HepG2 (cell line): ENCODE results near the gene THOC7.

Experiments
- CTCF ChIP-seq: sonication (generic); formaldehyde crosslinking; IDR thresholded peaks from 2 replicates; pipeline ENCODE4 v1.5.0; 2020; ENCODE audit warnings: mild to moderate bottlenecking, missing genetic modification reagents, moderate library complexity
- EZH2 ChIP-seq: conservative IDR thresholded peaks from 2 replicates; pipeline ENCODE4 v1.6.1; 2012; ENCODE audit warnings: mild to moderate bottlenecking, low read depth, low read length, moderate library complexity
- MAX ChIP-seq: IDR thresholded peaks from 2 replicates; pipeline ENCODE4 v1.6.1; 2012; ENCODE audit warnings: inconsistent platforms
- NFE2L2 ChIP-seq: fragments of 150-350 bp; IDR thresholded peaks from 2 replicates; pipeline ENCODE4 v1.6.1; 2014; ENCODE audit warnings: low read length
- NKX3-1 ChIP-seq: sonication (generic); formaldehyde crosslinking; IDR thresholded peaks from 2 replicates; pipeline ENCODE4 v1.5.0; 2020; ENCODE audit warnings: missing genetic modification reagents
- PCBP2 ChIP-seq: fragments of 200-400 bp; formaldehyde crosslinking; optimal IDR thresholded peaks from 2 replicates; pipeline ENCODE3; 2018; ENCODE audit warnings: low read length, low read depth; ENCODE audit not compliant: poor library complexity, severe bottlenecking
- PITX1 ChIP-seq: sonication (generic); formaldehyde crosslinking; IDR thresholded peaks from 2 replicates; pipeline ENCODE4 v1.5.1; 2020; ENCODE audit warnings: mild to moderate bottlenecking, missing genetic modification reagents
- RXRA ChIP-seq: sonication (generic); formaldehyde crosslinking; IDR thresholded peaks from 2 replicates; pipeline ENCODE4 v1.5.1; 2020; ENCODE audit warnings: missing genetic modification reagents
- SKI ChIP-seq: fragments of 450-650 bp; IDR thresholded peaks from one replicate; pipeline ENCODE4 v1.6.1; 2018; ENCODE audit warnings: mild to moderate bottlenecking; ENCODE audit not compliant: partially characterized antibody
- SMAD3 ChIP-seq: sonication (generic); formaldehyde crosslinking; IDR thresholded peaks from 2 replicates; pipeline ENCODE4 v1.4.0; 2020; ENCODE audit warnings: missing genetic modification reagents
- ZC3H4 ChIP-seq: sonication (generic); formaldehyde crosslinking; IDR thresholded peaks from 2 replicates; pipeline ENCODE4 v1.4.0; 2020; ENCODE audit warnings: missing genetic modification reagents, borderline replicate concordance
- ZNF543 ChIP-seq: sonication (generic); formaldehyde crosslinking; IDR thresholded peaks from 2 replicates; pipeline ENCODE4 v1.4.0; 2020; ENCODE audit warnings: mild to moderate bottlenecking, missing genetic modification reagents
- ZNF772 ChIP-seq: sonication (generic); formaldehyde crosslinking; IDR thresholded peaks from 2 replicates; pipeline ENCODE4 v1.5.0; 2020; ENCODE audit warnings: mild to moderate bottlenecking, missing genetic modification reagents
- TF ChIP-seq, protein P1 (sequence below): sonication (generic); formaldehyde crosslinking; IDR thresholded peaks from 2 replicates; pipeline ENCODE4 v1.5.1; 2020; ENCODE audit warnings: missing genetic modification reagents, mild to moderate bottlenecking, borderline replicate concordance

DNA sequence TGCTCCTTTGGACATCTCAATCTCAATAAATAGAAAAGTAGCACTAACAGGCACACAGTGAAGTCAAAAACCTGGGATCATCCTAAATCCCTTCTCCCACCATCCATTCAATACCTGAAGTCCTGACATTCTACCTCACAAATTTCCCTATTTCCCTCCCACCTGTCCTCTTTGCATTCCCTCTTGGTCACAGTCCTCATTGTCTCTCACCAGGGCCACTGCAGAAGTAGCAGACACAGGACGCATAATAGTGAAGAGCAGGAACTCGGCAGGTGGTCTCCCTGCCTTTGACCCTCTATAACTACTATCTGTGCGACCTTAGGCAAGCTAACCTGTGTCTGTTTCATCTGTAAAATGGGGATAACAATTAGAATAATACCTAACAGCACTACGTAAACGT is 2.3 kb downstream of the THOC7 start:
- TF ChIP-seq SKI: no peak
- no peak for TF ChIP-seq NFE2L2
- TF ChIP-seq CTCF (CRISPR knock-in tag): no peak
- TF ChIP-seq ZC3H4: no peak
- no peak for TF ChIP-seq RXRA (CRISPR knock-in tag)
- TF ChIP-seq PITX1 (CRISPR knock-in tag): no peak
- TF ChIP-seq, protein P1, sequence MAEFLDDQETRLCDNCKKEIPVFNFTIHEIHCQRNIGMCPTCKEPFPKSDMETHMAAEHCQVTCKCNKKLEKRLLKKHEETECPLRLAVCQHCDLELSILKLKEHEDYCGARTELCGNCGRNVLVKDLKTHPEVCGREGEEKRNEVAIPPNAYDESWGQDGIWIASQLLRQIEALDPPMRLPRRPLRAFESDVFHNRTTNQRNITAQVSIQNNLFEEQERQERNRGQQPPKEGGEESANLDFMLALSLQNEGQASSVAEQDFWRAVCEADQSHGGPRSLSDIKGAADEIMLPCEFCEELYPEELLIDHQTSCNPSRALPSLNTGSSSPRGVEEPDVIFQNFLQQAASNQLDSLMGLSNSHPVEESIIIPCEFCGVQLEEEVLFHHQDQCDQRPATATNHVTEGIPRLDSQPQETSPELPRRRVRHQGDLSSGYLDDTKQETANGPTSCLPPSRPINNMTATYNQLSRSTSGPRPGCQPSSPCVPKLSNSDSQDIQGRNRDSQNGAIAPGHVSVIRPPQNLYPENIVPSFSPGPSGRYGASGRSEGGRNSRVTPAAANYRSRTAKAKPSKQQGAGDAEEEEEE (CRISPR knock-in tag): no peak
- TF ChIP-seq ZNF543 (CRISPR knock-in tag): no peak
- no peak for TF ChIP-seq ZNF772 (CRISPR knock-in tag)
- TF ChIP-seq PCBP2: no peak
- no peak for TF ChIP-seq NKX3-1
- no peak for TF ChIP-seq SMAD3 (CRISPR knock-in tag)
- TF ChIP-seq MAX: no peak
- TF ChIP-seq EZH2: no peak
